Stimulated activated CD8-positive, alpha-beta memory T cell treated with anti-CD3 and anti-CD28 coated beads, Interleukin-15, amount 100 ng/mL, for 48 hours (primary cell): ENCODE measurements around the gene RAP1B.

Source experiments
- DNase-seq, 2 donors: peaks; one replicate each; pipeline ENCODE4 v3.0.0-alpha.2; 2020; ENCODE audit warnings: low read depth in 2 of 2

Gene RAP1B

GRCh38 chr12:68610370-68611093, at the start of gene RAP1B:
Gene RAP1B, plus strand, starts transcription at chr12:68610899. Its CDS starts 37,826 bp downstream, at chr12:68648725.
- DNase-seq = peak; percentile 82 to 84

GRCh38 chr12:68561830-68562229, 48.9 kb upstream of the RAP1B start:
- no peak for DNase-seq

- no peak for DNase-seq
Measured at GRCh38 chr12:68564166-68564565, 46.5 kb upstream of the RAP1B start.

GRCh38 chr12:68565391-68565903, 45.3 kb upstream of the RAP1B start:
- DNase-seq = no peak

- DNase-seq = no peak
Measured at GRCh38 chr12:68568922-68569569, 41.7 kb upstream of the RAP1B start.

GRCh38 chr12:68572661-68573060, 38.0 kb upstream of the RAP1B start:
- DNase-seq = no peak

- no peak for DNase-seq
Measured at GRCh38 chr12:68573406-68573805, 37.3 kb upstream of the RAP1B start.

GRCh38 chr12:68577949-68578348, 32.8 kb upstream of the RAP1B start:
- DNase-seq = no peak

GRCh38 chr12:68578765-68579164, 31.9 kb upstream of the RAP1B start:
- DNase-seq = no peak

- DNase-seq = no peak
Measured at GRCh38 chr12:68579254-68579653, 31.4 kb upstream of the RAP1B start.

GRCh38 chr12:68580911-68581310, 29.8 kb upstream of the RAP1B start:
- DNase-seq = no peak

- DNase-seq = no peak
Measured at GRCh38 chr12:68581926-68582325, 28.8 kb upstream of the RAP1B start.

GRCh38 chr12:68585966-68586365, 24.7 kb upstream of the RAP1B start:
- DNase-seq = no peak

GRCh38 chr12:68587448-68587873, 23.2 kb upstream of the RAP1B start:
- DNase-seq = peak; percentile 20 to 38

- DNase-seq = no peak
Measured at GRCh38 chr12:68589194-68589593, 21.5 kb upstream of the RAP1B start.

GRCh38 chr12:68591734-68592418, 18.8 kb upstream of the RAP1B start:
- no peak for DNase-seq

GRCh38 chr12:68595241-68595640, 15.5 kb upstream of the RAP1B start:
- no peak for DNase-seq

- no peak for DNase-seq
Measured at GRCh38 chr12:68601767-68602166, 8.9 kb upstream of the RAP1B start.

GRCh38 chr12:68602720-68603119, 8.0 kb upstream of the RAP1B start:
- no peak for DNase-seq

GRCh38 chr12:68608191-68608590, 2.5 kb upstream of the RAP1B start:
- no peak for DNase-seq

GRCh38 chr12:68609998-68610369, 715 bp upstream of the RAP1B start:
- DNase-seq = no peak

- peak in 1 of 2 donors; percentile 18 for DNase-seq
Measured at GRCh38 chr12:68611094-68611805, 551 bp downstream of the RAP1B start.
